K562 (cell line): ENCODE results near the gene FBXW7.
A peak's percentile ranks its signal among the peaks of the same experiment; 100 is the strongest.

Experiments used
- BCOR ChIP-seq: fragments of 450-650 bp; IDR thresholded peaks from 2 replicates; pipeline ENCODE4 v1.6.1; 2016
- LCOR ChIP-seq: sonication (generic); formaldehyde crosslinking; IDR thresholded peaks from 2 replicates; pipeline ENCODE4 v1.8.0; 2022; ENCODE audit warnings: mild to moderate bottlenecking, missing genetic modification reagents
- MED1 ChIP-seq: sonication (generic); formaldehyde crosslinking; IDR thresholded peaks from 2 replicates; pipeline ENCODE4 v1.8.1; 2023; ENCODE audit warnings: missing genetic modification reagents, borderline replicate concordance
- MYNN ChIP-seq, 2 experiments: sonication (generic); formaldehyde crosslinking in 1 of 2; IDR thresholded peaks; 2 replicates each; pipeline versions ENCODE4 v1.5.0 to v1.6.1; 2016 to 2020; ENCODE audit warnings: antibody characterized with exemption in 1 of 2, missing genetic modification reagents in 1 of 2
- NCOA1 ChIP-seq: fragments of 450-650 bp; IDR thresholded peaks from 2 replicates; pipeline ENCODE4 v1.6.1; 2016; ENCODE audit warnings: low read depth
- POLR2AphosphoS2 ChIP-seq: IDR thresholded peaks from 2 replicates; pipeline ENCODE4 v1.6.1; 2012; ENCODE audit warnings: low read length, improper control_type of control experiment
- SMARCC2 ChIP-seq: fragments of 450-650 bp; IDR thresholded peaks from 2 replicates; pipeline ENCODE4 v1.6.1; 2017; ENCODE audit warnings: antibody characterized with exemption, moderate library complexity, mild to moderate bottlenecking, low read depth
- SP2 ChIP-seq: IDR thresholded peaks from 2 replicates; pipeline ENCODE4 v1.6.1; 2011; ENCODE audit warnings: mild to moderate bottlenecking, low read depth, low read length, moderate library complexity; ENCODE audit not compliant: poor library complexity, severe bottlenecking; ENCODE audit errors: extremely low read depth
- TAF1 ChIP-seq: IDR thresholded peaks from 2 replicates; pipeline ENCODE4 v1.6.1; 2011; ENCODE audit warnings: mild to moderate bottlenecking, low read length, moderate library complexity; ENCODE audit not compliant: insufficient read depth, control insufficient read depth, severe bottlenecking; ENCODE audit errors: extremely low read depth
- ZNF23 ChIP-seq: fragments of 250-450 bp; sonication (Bioruptor Pico); IDR thresholded peaks from 2 replicates; pipeline ENCODE4 v1.4.0; 2020; ENCODE audit warnings: mild to moderate bottlenecking
- ZNF274 ChIP-seq: IDR thresholded peaks from 2 replicates; pipeline ENCODE4 v1.6.1; 2011; ENCODE audit warnings: low read depth, mild to moderate bottlenecking, low read length, moderate library complexity, borderline replicate concordance

DNA sequence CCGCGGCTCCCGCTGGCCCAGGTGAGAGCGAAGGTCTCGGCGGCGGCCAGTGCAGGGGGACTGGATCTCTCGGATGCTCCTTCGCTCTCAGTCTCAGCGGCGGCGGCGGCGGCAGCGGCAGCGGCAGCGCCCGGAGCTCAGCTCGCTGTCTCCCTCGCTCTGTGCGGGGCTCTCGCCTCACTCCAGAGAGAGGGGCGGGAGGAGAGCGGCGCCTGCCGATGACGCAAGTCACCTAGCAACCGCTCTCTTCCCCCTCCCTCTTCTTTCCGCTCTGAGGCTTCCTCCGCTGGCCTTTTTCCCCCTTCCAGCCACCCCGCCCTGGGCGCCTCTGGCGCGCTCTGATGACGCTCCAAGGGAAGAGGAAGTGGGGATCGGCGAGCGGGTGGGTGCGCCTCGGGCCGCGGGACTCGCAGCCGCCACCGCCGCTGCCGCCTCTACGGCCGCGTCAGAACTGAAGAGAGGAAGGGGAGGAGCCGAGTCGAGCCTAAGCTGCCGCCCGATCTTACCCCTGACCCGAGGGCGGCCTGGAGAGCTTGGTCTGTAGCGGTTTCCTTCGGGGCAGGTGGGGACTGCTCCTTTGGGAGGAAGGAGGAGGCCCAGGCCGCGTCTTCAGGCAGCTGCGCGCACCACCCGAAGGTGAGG is at the start of gene FBXW7:
- TF ChIP-seq LCOR (CRISPR knock-in tag) (peak; percentile 71; the same call in 1 of the 2 replicates), ZNF23 (CRISPR knock-in tag) (no peak), ZNF274 (no peak), SMARCC2 (no peak), BCOR (no peak), POLR2AphosphoS2 (no peak), TAF1 (peak; percentile 74), MED1 (CRISPR knock-in tag) (no peak), MYNN (IDR thresholded peaks at IDR 0.05) (peak; percentile 11; the same call in 1 of the 2 replicates), MYNN (CRISPR knock-in tag; IDR thresholded peaks at IDR 0.05) (no peak), NCOA1 (no peak), SP2 (no peak)
